BJ (cell line): ENCODE data around the gene RHD. TPM values are rescaled to one million over a fixed set of nuclear protein-coding genes. Genes with fewer than 3 reads are reported as not detected.

Source experiments
- CTCF ChIA-PET: fragments of 350-600 bp; formaldehyde crosslinking; extraction: SDS; loops from one replicate; lab custom pipeline; 2021; ENCODE audit warnings: antibody characterized with exemption, inconsistent platforms; lab: Yijun Ruan, JAX
- POLR2A ChIA-PET: fragments of 300-600 bp; sonication (Branson Sonifier 250); formaldehyde crosslinking; extraction: SDS; loops from one replicate; lab custom pipeline; 2021; ENCODE audit warnings: antibody characterized with exemption; lab: Charles Lee
- DNase-seq: peaks from one replicate; pipeline ENCODE4 v3.0.0-alpha.2; 2011; ENCODE audit warnings: low read depth
- H3K27me3 ChIP-seq: 2 replicates; pipeline ENCODE4 v1.6.0; 2011; ENCODE audit warnings: low read length; ENCODE audit not compliant: control insufficient read depth, insufficient read depth
- H3K36me3 ChIP-seq: 2 replicates; pipeline ENCODE4 v1.5.1; 2011; ENCODE audit warnings: low read length; ENCODE audit not compliant: control insufficient read depth, insufficient read depth
- H3K4me3 ChIP-seq: 2 replicates; pipeline ENCODE4 v1.5.1; 2011; ENCODE audit warnings: low read depth, mild to moderate bottlenecking, control low read depth, low read length
- polyA plus RNA-seq: library from polyadenylated mRNA; depleted of rRNA; stranded (reverse); fragments of >200 nt; gene quantifications from 2 replicates; pipeline ENCODE4 v1.2.3, GENCODE V29; 2011
- TF ChIP-seq, protein P1 (sequence below): IDR thresholded peaks from 2 replicates; pipeline ENCODE4 v1.5.1; 2011; ENCODE audit warnings: low read depth, mild to moderate bottlenecking, control low read depth, inconsistent platforms, low read length, moderate library complexity; ENCODE audit not compliant: insufficient read depth

Gene RHD
- polyA plus RNA-seq, 1 experiment: 0.10 TPM

DNA sequence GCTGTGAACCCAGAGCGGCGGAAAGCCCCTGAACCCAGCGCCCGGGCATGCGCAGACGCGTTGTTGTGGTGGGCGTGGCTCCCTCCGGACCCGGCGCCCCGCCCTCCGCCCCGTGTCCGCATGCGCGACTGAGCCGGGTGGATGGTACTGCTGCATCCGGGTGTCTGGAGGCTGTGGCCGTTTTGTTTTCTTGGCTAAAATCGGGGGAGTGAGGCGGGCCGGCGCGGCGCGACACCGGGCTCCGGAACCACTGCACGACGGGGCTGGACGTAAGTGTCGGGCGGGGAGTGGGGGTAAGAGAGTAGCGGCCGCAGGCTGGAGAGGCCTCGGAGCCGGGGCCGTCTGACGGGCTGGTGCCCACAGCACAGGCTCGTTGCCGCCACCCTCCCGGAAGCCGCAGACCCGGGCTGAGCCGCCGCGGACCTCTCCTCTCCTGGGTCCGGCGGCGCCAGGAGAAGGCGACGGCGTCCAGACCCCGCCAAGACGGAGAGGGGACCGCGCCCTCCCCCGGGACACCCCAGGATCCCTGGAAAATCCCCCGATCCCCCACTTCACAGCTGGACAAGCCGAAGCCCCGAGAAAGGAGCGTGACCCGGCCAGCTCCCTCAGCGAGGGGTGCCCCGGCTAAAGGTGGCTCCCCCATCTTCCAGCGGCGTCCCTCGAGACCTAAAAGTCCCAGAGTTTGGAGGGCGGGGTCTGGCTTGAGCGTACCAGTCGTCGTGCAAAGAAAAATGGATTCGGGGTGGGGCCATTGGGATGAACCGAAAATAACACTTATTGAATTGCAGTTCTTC is 66.1 kb downstream of the RHD start, which contains the start of gene TMEM50A:
Gene TMEM50A, plus strand, starts transcription at position 147 of the 794 bp plus-strand sequence. CDS start 2,153 bp downstream, outside the sequence.
- CTCF ChIA-PET: no interaction called here
- Histone ChIP-seq H3K27me3 (no peaks in the 10 kb centered on the region), H3K36me3 (0 out of 2 replicates have a peak, but pooled peaks cover 1% of the 10 kb centered on the region), H3K4me3 (peak within 1 kb of the TSS; percentile 98)
- no peak for DNase-seq
- TF ChIP-seq, protein P1, sequence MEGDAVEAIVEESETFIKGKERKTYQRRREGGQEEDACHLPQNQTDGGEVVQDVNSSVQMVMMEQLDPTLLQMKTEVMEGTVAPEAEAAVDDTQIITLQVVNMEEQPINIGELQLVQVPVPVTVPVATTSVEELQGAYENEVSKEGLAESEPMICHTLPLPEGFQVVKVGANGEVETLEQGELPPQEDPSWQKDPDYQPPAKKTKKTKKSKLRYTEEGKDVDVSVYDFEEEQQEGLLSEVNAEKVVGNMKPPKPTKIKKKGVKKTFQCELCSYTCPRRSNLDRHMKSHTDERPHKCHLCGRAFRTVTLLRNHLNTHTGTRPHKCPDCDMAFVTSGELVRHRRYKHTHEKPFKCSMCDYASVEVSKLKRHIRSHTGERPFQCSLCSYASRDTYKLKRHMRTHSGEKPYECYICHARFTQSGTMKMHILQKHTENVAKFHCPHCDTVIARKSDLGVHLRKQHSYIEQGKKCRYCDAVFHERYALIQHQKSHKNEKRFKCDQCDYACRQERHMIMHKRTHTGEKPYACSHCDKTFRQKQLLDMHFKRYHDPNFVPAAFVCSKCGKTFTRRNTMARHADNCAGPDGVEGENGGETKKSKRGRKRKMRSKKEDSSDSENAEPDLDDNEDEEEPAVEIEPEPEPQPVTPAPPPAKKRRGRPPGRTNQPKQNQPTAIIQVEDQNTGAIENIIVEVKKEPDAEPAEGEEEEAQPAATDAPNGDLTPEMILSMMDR: no peak
- POLR2A ChIA-PET: no interaction called here

DNA sequence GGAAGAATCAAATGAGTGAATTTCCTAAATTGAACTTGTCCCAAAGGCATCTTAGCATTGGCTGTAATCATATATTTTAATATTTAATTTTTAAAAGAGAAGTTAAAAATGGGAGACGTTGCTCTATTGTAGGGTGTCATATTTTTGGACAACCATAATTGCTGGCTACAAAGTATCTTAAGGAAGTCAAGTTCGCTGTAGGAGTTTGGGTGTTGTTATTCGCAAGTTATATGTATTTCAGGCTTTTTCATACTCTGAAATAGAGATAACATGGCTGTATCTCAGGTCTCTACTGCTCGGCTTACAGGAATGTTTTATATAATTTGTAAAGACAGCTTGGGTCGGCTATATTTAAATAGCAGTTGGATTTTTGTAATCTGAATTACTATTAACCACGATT is 66.7 kb downstream of the RHD start:
- ChIA-PET POLR2A (no interaction called here), CTCF (interaction anchor here (1.0 kb wide), 1 partner anchor 100 kb away, joined by 3 read pairs; no protein-coding TSS in a partner anchor)
- TF ChIP-seq, protein P1: no peak
- Histone ChIP-seq H3K4me3 (peak overlapping the region; percentile 98), H3K36me3 (0 out of 2 replicates have a peak, but pooled peaks cover 1% of the 10 kb centered on the region), H3K27me3 (no peaks in the 10 kb centered on the region)
- DNase-seq: no peak

DNA sequence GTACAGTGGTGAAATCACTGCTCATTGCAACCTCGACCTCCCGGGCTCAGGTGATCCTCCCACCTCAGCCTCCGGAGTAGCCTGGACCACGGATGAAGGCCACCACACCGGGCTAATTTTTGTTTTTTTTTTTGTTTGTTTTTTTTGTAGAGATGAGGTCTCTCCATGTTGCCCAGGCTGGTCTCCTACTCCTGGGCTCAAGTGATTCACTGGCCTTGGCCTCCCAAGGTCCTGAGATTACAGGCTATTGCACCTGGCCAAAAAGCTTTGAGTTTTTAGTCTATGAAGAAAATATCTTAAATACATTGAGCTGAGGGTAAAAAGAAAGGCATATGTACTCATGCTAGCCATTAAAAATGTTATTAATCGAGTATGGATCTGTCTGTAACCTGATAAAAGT is 69.4 kb downstream of the RHD start:
- CTCF ChIA-PET: no interaction called here

DNA sequence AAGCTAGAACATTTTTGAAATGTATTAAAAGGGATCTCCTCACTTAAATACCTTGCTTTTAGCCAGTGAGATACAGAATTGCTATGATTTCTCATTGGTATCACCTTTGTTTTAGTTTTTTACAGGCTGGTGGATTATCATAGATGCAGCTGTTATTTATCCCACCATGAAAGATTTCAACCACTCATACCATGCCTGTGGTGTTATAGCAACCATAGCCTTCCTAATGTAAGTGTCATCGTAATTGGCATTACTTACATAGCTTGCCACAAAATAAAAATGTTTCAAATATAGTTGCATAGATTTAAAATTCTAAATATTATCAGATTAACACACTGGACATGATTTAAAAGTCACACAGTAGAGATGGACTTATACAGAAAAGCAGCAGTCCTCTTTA is 70.5 kb downstream of the RHD start:
- POLR2A ChIA-PET: no interaction called here
- peaks cover 1% of the 10 kb centered on the region; the same call in 1 of the 2 replicates for H3K36me3 ChIP-seq
- TF ChIP-seq, protein P1: no peak
- H3K27me3 ChIP-seq: no peaks in the 10 kb centered on the region
- no peak overlapping the region for H3K4me3 ChIP-seq
- CTCF ChIA-PET: no interaction called here
- no peak for DNase-seq

More for the DNA sequence above, 69.4 kb downstream of the RHD start:
- no peak for DNase-seq
- Histone ChIP-seq H3K4me3 (no peak overlapping the region), H3K36me3 (peaks cover 1% of the 10 kb centered on the region; the same call in 1 of the 2 replicates), H3K27me3 (no peaks in the 10 kb centered on the region)
- POLR2A ChIA-PET: no interaction called here
- TF ChIP-seq, protein P1: no peak

DNA sequence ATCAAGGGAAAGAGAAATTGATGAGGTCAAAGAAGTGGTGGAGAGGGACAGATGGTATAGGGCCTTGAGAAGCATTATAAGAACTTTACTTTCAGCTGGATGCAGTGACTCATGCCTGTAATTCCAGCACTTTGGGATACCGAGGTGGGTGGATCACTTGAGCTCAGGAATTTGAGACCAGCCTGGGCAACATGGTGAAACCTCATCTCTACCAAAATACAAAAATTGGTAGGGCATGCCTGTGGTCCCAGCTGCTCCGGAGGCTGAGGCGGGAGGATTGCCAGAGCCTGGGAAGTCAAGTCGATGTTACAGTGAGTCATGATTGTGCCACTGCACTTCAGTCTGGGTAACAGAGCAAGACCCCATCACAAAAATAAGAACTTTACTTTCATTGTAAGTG is 71.6 kb downstream of the RHD start:
- ChIA-PET CTCF (interaction anchor here (0.8 kb wide), 1 partner anchor 104 kb away, joined by 3 read pairs; no protein-coding TSS in a partner anchor), POLR2A (interaction anchor here (0.6 kb wide), 1 partner anchor 15 kb away, joined by 8 read pairs; no protein-coding TSS in a partner anchor)
- Histone ChIP-seq H3K27me3 (no peaks in the 10 kb centered on the region), H3K4me3 (no peak overlapping the region), H3K36me3 (peaks cover 3% of the 10 kb centered on the region)
- TF ChIP-seq, protein P1: no peak
- DNase-seq: peak; percentile 70
